Measurements from ENCODE around the gene PLIN5. TPM values are rescaled to one million over a fixed set of nuclear protein-coding genes. Genes with fewer than 3 reads are reported as not detected.

The PLIN5 gene, protein sequence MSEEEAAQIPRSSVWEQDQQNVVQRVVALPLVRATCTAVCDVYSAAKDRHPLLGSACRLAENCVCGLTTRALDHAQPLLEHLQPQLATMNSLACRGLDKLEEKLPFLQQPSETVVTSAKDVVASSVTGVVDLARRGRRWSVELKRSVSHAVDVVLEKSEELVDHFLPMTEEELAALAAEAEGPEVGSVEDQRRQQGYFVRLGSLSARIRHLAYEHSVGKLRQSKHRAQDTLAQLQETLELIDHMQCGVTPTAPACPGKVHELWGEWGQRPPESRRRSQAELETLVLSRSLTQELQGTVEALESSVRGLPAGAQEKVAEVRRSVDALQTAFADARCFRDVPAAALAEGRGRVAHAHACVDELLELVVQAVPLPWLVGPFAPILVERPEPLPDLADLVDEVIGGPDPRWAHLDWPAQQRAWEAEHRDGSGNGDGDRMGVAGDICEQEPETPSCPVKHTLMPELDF
- total RNA-seq: 25.1 TPM
- long read RNA-seq, transcript PLIN5-201 (8 exons, 2,470 nt): major isoform, 55 of 105 reads
- long read RNA-seq, transcript PLIN5-204 (3 exons, 508 nt): minor isoform, 6 of 105 reads
- long read RNA-seq, partial matches to known transcripts: 6 of 105 reads
- long read RNA-seq, other reads (novel, unspliced or antisense): 37 of 105 reads

- DNase-seq (ENCODE audit: low spot score): peak; percentile 88
- intact Hi-C loops (cut with DNase I): no loop called here
Observed at GRCh38 chr19:4534836-4535658, at the start of gene PLIN5. Gene PLIN5, minus strand, starts transcription at chr19:4535224. Its CDS starts 1,150 bp downstream, at chr19:4534074.

DNA sequence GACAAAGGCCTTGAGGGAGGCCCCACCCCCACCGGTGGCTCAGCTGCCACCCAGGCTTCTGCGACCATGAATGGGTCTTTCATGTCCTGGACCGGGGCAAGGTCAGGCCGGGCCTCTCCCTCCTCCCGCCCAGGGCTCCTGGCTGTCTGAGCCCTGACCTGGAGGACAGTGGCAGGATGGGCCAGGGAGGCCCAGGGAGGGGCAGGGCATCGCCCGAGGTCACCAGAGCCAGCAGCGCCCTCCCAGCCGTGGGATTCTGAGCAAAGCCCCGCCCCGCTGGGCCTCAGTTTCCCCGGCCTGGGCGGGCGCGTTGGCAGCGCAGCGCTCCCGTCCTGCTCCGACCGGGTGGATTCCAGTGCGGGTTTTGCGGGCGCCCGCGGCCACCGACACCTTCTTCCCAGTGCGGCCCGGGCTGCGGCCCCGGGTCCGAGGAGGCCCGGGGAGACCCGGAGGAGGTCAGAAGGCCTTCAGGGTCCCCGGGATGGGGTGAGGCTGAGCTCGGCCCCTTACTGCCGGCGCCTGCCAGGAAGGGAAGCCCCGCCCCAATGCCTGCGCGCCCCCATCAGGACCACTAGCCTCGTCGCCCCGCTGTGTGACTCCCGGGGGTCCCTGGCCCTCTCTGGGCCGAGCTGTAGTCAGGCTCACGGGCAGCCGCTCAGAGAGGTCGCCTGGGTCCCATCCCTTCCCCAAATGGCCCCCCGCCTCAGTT, 49.1 kb upstream of the PLIN5 start:
- no peak for DNase-seq (ENCODE audit: low spot score)
- intact Hi-C loops (cut with DNase I): no loop called here

DNA sequence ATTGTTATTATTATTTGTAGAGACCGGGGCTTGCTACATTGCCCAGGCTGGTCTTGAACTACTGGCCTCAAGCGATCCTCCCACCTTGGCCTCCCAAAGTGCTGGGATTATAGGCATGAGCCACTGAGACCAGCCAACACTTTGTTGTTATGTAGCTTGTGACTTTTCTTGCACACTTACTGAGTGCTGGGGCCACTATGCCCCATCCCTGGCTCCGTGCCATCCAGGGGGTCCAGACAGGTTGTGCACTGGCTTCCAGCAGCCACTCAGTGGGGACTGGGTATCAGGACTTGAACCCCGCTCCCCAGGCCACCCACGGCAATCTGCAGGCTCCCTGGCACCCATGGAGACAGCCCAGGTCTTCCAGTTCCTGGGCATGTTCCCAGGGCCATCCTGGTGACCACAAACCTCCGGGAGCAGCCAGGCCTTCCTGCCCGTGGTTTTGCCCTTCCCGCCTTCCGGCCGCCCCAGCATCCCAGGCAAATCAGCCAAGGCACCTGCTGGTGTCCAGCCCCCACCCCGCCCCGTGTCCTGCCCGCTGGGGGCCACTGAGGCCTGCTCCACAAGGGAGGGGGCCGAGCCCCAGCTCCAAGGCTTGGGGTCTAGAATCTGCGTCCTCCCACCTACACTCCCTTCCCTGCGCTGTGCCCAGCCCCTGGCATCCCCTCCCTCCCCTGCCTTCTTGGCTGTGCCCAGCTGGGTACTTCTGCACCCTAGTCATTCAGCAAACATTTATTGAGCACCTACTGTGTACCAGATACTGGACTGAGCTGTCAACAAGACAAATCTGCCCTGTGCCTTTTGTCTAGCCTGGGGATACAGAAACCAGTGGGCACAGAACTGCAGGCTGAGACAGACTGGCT, 48.2 kb upstream of the PLIN5 start:
- intact Hi-C loops (cut with DNase I): no loop called here
- no peak for DNase-seq (ENCODE audit: low spot score)

DNA sequence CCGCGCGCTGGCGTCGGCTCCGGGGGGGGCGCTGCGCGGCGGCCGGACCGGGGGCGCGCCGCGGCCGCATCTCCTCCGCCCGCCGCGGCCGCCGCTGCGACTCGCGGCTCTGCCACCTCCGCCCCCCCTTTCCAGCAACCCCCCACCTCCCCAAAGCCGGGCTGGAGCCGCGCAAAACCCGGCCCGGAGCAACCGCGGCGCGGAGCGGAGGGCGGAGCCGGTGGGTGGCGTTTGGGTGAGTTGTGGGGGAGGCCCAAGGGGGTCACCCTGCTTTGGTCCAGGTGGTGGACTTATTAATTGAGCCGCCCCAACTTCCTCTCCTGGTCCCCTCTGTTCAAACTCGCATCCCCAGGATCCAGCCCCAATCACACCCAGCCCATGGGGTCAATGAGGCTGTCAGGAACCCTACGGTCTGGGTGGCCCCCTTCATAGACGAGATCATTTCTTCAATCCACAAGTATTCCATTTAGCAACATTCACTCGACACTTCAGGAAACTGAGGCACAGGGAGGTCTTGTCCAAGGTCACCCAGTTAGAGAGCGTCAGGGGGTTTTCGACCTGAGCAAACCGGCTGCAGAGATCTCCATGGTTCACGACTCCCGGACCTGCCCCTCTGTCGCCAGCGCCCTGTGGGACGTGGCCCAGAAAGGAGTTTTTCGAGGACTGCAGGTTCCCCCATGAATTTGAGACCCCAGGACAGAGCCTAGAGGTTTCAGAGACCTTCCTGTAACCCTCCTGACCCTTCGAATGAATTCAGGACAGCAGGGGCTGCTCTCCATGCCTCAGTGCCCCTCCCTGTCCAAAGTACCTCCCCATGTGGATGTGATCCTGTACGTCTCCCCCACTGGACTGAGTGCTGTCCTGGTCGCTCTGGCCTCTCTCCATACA, 46.9 kb upstream of the PLIN5 start:
- no peak for DNase-seq (ENCODE audit: low spot score)
- intact Hi-C loops (cut with DNase I): no loop called here

- intact Hi-C loops (cut with DNase I): no loop called here
- DNase-seq (ENCODE audit: low spot score): no peak
Observed at GRCh38 chr19:4580961-4581665, 46.1 kb upstream of the PLIN5 start.

GRCh38 chr19:4580021-4580901, 45.2 kb upstream of the PLIN5 start:
- DNase-seq (ENCODE audit: low spot score): no peak
- intact Hi-C loops (cut with DNase I): no loop called here

DNA sequence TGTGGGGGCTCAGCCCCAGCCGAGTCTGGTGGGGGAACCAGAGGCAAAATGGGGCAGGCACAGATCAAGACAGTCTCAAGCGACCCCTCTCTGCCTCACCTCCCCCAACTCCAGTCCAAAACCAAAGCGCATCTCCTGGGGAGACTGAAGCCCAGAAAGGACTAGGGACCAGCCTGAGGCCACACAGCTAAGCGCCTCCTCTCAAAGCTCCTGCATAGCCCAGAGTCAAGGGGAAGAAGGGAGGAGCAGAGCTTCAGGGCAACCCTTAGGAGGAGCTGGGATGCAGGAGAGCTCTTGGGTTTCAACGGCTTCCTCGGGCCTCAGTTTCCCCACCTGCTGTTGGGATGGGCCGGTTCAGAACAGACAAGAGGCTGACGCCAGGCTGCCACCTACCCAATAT, 44.4 kb upstream of the PLIN5 start:
- intact Hi-C loops (cut with DNase I): no loop called here
- DNase-seq (ENCODE audit: low spot score): no peak

DNA sequence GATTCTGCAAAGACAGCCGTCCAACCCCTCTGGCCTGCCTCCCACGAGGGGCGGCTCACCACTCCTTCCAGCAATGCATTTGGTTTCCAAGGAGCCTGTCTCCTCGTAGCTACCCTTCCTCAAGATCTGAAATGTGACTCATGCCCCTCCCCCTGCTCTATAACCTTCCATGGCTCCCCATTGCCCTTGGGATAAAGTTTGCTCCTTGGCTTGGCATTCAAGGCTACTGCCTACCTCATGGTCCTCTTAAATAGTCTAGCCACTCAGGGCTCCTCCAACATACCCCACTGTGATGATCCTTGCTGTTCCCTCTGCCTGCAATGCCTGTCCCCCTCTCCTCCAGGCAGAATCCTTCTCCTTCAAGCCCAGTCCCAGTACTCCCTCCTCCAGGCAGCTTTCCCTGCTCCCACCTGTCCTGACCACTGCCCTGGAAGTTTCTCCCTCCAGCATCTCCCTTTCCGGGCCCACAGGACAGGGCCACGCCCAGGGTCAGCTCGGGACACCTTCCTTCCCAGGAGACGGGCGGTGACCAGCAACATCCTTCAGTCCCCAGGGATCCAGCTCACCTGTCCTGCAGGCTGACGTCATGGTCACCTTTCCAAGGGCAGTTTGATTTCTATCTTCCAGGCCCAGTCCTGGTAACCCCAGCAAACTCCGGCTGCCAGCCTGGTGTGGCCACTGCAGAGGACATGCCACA, 43.7 kb upstream of the PLIN5 start:
- DNase-seq (ENCODE audit: low spot score): no peak
- intact Hi-C loops (cut with DNase I): no loop called here

- intact Hi-C loops (cut with DNase I): no loop called here
- DNase-seq (ENCODE audit: low spot score): no peak
Observed at GRCh38 chr19:4577020-4577782, 42.2 kb upstream of the PLIN5 start.

DNA sequence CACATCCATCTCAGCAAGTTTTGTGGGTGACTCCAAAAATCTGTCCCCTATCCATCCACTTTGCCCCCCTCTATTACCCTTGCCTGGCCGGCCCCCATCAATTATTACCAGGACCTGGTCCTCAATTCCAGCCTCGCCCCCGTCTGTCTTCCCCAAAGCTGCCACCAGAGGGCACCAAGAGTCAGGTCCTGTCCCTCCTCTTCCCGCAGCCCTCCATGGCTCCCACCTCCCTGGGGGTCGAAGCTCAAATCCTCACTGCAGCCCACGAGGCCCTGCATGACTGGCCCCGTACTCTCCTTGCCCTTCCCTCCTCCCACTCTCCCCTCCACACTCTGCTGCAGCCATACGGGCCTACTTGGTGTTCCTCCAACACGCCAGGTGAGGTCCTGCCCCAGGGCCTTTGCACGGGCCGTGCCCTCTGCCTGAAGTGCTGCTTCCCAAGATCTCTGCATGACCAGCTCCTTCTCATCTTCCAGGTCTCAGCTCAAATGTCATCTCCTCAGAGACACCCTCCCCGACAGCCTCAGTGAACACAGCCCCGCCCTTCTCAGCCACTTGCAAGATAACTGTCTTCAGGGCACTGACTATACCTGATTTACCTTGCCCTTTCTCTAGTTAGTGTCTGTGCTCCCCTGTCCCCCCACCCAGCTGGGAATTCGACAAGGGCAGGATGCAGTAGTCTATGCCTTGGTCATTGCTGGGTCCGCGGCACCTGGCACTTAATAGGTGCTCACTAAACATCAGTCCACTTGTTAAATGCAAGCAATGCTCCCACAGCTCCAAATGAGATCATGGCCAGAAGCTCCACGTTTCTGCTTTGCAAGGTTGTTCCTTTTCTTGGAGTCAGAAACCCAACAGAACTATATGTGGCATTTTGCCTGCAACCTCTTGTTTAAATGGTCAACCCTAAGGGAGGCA, 41.3 kb upstream of the PLIN5 start:
- peak; percentile 87 for DNase-seq (ENCODE audit: low spot score)
- intact Hi-C loops (cut with DNase I): no loop called here

- intact Hi-C loops (cut with DNase I): loop anchor here (2.0 kb wide), 1 partner anchor 59 kb away; no protein-coding TSS in a partner anchor
- peak; percentile 85 for DNase-seq (ENCODE audit: low spot score)
Observed at GRCh38 chr19:4575267-4576015, 40.4 kb upstream of the PLIN5 start.

GRCh38 chr19:4573682-4574081, 38.7 kb upstream of the PLIN5 start:
- no peak for DNase-seq (ENCODE audit: low spot score)
- intact Hi-C loops (cut with DNase I): loop anchor here (2.0 kb wide), 1 partner anchor 61 kb away; no protein-coding TSS in a partner anchor

DNA sequence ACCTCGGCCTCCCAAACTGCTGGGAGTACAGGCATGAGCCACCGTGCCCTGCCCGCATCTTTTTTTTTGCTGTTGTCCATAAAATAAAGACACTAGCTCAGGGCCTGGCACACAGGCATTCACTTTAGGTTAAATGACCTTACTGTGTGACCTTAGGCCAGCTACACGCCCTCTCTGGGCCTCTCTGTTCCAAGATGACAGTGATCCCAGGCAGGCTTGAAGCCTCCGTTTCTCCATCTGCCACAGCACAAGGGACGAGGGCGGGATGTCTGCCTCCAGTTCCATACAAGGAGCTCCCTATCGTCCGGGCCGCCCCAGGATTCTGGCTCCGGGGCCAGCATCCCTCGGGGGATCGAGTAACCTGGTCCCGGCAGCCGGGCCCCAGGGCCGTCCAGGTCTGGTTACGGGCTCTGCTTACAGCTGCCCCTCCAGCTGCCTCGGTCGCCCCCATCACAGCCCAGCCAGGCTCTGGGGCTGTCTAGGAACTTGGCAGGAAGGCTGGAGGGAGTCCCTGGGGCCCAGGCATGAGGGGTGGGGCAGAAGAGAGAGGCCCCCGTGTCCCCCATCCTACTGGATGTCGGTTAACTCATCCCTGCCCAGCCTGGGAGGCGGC, 36.4 kb upstream of the PLIN5 start:
- no peak for DNase-seq (ENCODE audit: low spot score)
- intact Hi-C loops (cut with DNase I): no loop called here

Measured in cardiac septum (tissue), 1 donor.